Neural cell (in vitro differentiated cells): ENCODE measurements around the gene CENPX.

Experiments
- CTCF ChIP-seq: fragments of 450-650 bp; IDR thresholded peaks from 2 replicates; pipeline ENCODE4 v1.5.1; 2014; ENCODE audit warnings: antibody characterized with exemption, mild to moderate bottlenecking, moderate library complexity; ENCODE audit not compliant: poor library complexity, severe bottlenecking
- EZH2 ChIP-seq: fragments of 200-600, 300-800 bp; shearing (Covaris generic), sonication (generic); IDR thresholded peaks from 2 replicates; pipeline ENCODE4 v1.6.1; 2014; ENCODE audit warnings: antibody characterized with exemption, low read length, borderline replicate concordance, mild to moderate bottlenecking; ENCODE audit not compliant: insufficient read depth, poor library complexity, severe bottlenecking
- POLR2AphosphoS5 ChIP-seq: IDR thresholded peaks from 2 replicates; pipeline ENCODE4 v1.6.1; 2012
- RAD21 ChIP-seq: fragments of 450-650 bp; conservative IDR thresholded peaks from 2 replicates; pipeline ENCODE4 v1.6.1; 2014; ENCODE audit warnings: antibody characterized with exemption, mild to moderate bottlenecking, moderate library complexity
- SMC3 ChIP-seq: fragments of 450-650 bp; conservative IDR thresholded peaks from 2 replicates; pipeline ENCODE4 v1.6.1; 2014; ENCODE audit warnings: antibody characterized with exemption, mild to moderate bottlenecking, moderate library complexity; ENCODE audit not compliant: poor library complexity

GRCh38 chr17:81977211-81977808, 45.4 kb downstream of the CENPX start, which contains the start of gene ASPSCR1:
- TF ChIP-seq CTCF, result peak; percentile 41
- TF ChIP-seq RAD21, result peak; percentile 42
- TF ChIP-seq SMC3, result peak; percentile 51
- TF ChIP-seq POLR2AphosphoS5, result peak; percentile 81
- TF ChIP-seq EZH2, result no peak
